Measurements from ENCODE around the gene MIDN. TPM values are rescaled to one million over a fixed set of nuclear protein-coding genes. Genes with fewer than 3 reads are reported as not detected.

MIDN gene
- total RNA-seq, 6 donors from 2014 or later = 33.5 to 176 (median 75.9) TPM

DNA sequence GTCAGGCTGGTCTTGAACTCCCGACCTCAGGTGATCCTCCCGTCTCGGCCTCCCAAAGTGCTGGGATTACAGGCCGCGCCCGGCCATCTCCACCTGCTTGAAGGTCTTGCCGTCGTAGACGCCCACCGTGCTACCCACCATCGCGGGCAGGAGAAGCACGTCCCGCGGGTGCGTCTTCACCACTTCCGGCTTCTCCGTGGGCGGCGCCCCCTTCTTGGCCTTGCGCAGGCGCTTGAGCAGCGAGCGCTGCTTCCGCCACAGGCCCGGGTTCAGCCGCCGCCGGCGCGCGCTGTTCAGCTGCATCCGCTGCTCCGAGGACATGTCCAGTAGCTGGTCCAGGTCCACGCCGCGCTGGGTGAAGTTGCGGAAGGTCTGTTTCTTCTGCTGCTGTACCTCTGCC is 58.9 kb downstream of the MIDN start:
- Histone ChIP-seq H3K4me3 (no peak overlapping the region), H3K36me3 (no peaks in the 10 kb centered on the region), H3K4me1 (no peaks in the 10 kb centered on the region), H3K27me3 (peaks cover 0 to 5% (median 0%) of the 10 kb centered on the region in 4 donors), H3K27ac (no peak overlapping the region), H3K9me3 (no peaks in the 10 kb centered on the region)
- 93 to 96% methylated on average over 23 of the region's 38 CpGs for WGBS, 2 donors
- no peak for ATAC-seq (ENCODE audit: low FRiP score in 2 of 2)
- TF ChIP-seq POLR2AphosphoS5 (IDR thresholded peaks at IDR 0.05) (no peak), POLR2A (IDR thresholded peaks at IDR 0.05) (no peak), EP300 (IDR thresholded peaks at IDR 0.05) (no peak)
- TF ChIP-seq, protein P1, sequence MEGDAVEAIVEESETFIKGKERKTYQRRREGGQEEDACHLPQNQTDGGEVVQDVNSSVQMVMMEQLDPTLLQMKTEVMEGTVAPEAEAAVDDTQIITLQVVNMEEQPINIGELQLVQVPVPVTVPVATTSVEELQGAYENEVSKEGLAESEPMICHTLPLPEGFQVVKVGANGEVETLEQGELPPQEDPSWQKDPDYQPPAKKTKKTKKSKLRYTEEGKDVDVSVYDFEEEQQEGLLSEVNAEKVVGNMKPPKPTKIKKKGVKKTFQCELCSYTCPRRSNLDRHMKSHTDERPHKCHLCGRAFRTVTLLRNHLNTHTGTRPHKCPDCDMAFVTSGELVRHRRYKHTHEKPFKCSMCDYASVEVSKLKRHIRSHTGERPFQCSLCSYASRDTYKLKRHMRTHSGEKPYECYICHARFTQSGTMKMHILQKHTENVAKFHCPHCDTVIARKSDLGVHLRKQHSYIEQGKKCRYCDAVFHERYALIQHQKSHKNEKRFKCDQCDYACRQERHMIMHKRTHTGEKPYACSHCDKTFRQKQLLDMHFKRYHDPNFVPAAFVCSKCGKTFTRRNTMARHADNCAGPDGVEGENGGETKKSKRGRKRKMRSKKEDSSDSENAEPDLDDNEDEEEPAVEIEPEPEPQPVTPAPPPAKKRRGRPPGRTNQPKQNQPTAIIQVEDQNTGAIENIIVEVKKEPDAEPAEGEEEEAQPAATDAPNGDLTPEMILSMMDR (IDR thresholded peaks at IDR 0.05) = no peak
- peak in 1 of 2 donors; percentile 85 for DNase-seq

DNA sequence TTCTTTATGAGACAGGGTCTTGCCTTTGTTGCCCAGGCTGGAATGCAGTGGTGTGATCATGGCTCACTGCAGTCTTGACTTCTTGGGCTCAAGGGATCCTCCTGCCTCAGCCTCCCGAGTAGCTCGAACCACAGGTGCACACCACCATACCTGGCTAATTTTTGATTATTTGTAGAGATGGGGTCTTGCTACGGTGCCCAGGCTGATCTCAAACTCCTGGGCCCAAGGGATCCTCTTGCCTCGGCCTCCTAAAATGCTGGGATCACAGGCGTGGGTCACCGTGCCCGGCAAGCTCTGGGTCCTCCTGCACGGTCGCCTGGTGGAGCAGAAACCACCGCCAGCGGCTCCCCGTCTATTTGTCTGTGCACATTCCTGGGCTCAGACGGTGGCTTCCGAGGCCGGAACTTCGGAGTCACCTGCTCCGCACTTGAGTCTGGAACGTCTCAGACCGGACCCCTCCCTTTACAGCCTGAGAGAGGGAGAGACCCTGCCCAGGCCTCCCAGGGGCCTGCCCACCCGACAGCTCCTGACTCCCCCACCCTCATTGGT is 59.4 kb downstream of the MIDN start:
- Histone ChIP-seq H3K27me3 (peaks cover 0 to 5% (median 0%) of the 10 kb centered on the region in 4 donors), H3K9me3 (no peaks in the 10 kb centered on the region), H3K27ac (no peak overlapping the region), H3K4me1 (no peaks in the 10 kb centered on the region), H3K36me3 (no peaks in the 10 kb centered on the region), H3K4me3 (no peak overlapping the region)
- ATAC-seq (ENCODE audit: low FRiP score in 2 of 2) (no peak), DNase-seq (peak in 1 of 2 donors; percentile 64)
- WGBS, 2 donors = 78 to 80% methylated on average over 3 to 19 of the region's 20 CpGs
- TF ChIP-seq EP300 (IDR thresholded peaks at IDR 0.05) (no peak), POLR2A (IDR thresholded peaks at IDR 0.05) (no peak), POLR2AphosphoS5 (IDR thresholded peaks at IDR 0.05) (no peak)
- TF ChIP-seq, protein P1 (IDR thresholded peaks at IDR 0.05) = no peak

DNA sequence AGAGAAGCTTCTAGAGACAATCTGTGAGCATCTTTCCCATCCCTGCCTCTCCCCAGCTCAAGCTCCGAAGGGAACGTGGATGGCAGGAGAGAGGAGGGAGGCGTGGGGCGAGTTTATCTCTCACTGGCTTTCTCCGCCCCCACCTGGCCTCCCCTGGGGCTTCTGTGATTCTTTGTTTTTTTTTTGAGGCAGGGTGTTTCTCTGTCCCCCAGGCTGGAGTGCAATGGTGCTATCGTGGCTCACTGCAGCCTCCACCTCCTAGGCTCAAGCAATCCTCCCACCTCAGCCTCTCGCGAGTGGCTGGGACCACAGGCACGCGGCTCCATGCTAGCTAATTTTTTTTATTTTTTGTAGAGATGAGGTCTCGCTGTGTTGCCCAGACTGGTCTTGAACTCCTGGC is 60.3 kb downstream of the MIDN start:
- no peak overlapping the region for H3K27ac ChIP-seq
- H3K4me3 ChIP-seq = no peak overlapping the region
- H3K36me3 ChIP-seq = no peaks in the 10 kb centered on the region
- H3K27me3 ChIP-seq = peaks cover 0 to 10% (median 3%) of the 10 kb centered on the region in 4 donors
- peaks cover 0 to 6% (median 0%) of the 10 kb centered on the region in 4 donors for H3K4me1 ChIP-seq
- DNase-seq (no peak), ATAC-seq (ENCODE audit: low FRiP score in 2 of 2) (no peak)
- 64 to 65% methylated on average over 11 of the region's 11 CpGs for WGBS, 2 donors
- TF ChIP-seq, protein P1 (IDR thresholded peaks at IDR 0.05) = no peak
- TF ChIP-seq POLR2AphosphoS5 (IDR thresholded peaks at IDR 0.05) (no peak), EP300 (IDR thresholded peaks at IDR 0.05) (no peak), POLR2A (IDR thresholded peaks at IDR 0.05) (no peak)
- no peaks in the 10 kb centered on the region for H3K9me3 ChIP-seq

Other genes with a start within 250 kb of the MIDN start
- gene GRIN3B, start 248.2 kb upstream of the MIDN start, total RNA-seq = 10 to 100 TPM in 1 of 6 donors, 1 to 10 TPM in 4, under 1 TPM in 1; 0.06 to 18.9 (median 5.6) TPM
- gene TMEM259, start 227.5 kb upstream of the MIDN start, total RNA-seq = 100 to 1,000 TPM; 143 to 643 (median 208) TPM
- not detected for gene RNU6-2, start 227.1 kb upstream of the MIDN start, total RNA-seq
- gene CNN2, start 222.0 kb upstream of the MIDN start, total RNA-seq = 100 to 1,000 TPM in 5 of 6 donors, 10 to 100 TPM in 1; 98.1 to 262 (median 164) TPM
- 100 to 1,000 TPM in 2 of 6 donors, 10 to 100 TPM in 4; 34.1 to 224 (median 58.2) TPM for gene ABCA7, start 208.5 kb upstream of the MIDN start, total RNA-seq
- gene ARHGAP45, start 181.4 kb upstream of the MIDN start, total RNA-seq = 100 to 1,000 TPM in 4 of 6 donors, 10 to 100 TPM in 2; 91.6 to 332 (median 123) TPM
- gene POLR2E, start 153.2 kb upstream of the MIDN start, total RNA-seq = 100 to 1,000 TPM in 4 of 6 donors, 10 to 100 TPM in 2; 50.0 to 176 (median 103) TPM
- gene GPX4, start 144.6 kb upstream of the MIDN start, total RNA-seq = 100 to 1,000 TPM; 370 to 717 (median 484) TPM
- gene SBNO2, start 74.3 kb upstream of the MIDN start, total RNA-seq = 100 to 1,000 TPM in 4 of 6 donors, 10 to 100 TPM in 2; 44.8 to 159 (median 106) TPM
- 100 to 1,000 TPM in 1 of 6 donors, 10 to 100 TPM in 5; 50.2 to 168 (median 63.2) TPM for gene STK11, start 42.8 kb upstream of the MIDN start, total RNA-seq
- gene CBARP, start 10.6 kb upstream of the MIDN start, total RNA-seq = 1 to 10 TPM in 3 of 6 donors, under 1 TPM in 1, not detected in 2; 0.30 to 1.8 (median 1.0) TPM
- 100 to 1,000 TPM in 3 of 6 donors, 10 to 100 TPM in 3; 56.0 to 187 (median 113) TPM for gene ATP5F1D, start 6.8 kb upstream of the MIDN start, total RNA-seq
- 1,000 to 10,000 TPM in 1 of 6 donors, 100 to 1,000 TPM in 5; 326 to 1,348 (median 441) TPM for gene CIRBP, start 20.7 kb downstream of the MIDN start, total RNA-seq
- 10 to 100 TPM; 43.0 to 85.3 (median 59.6) TPM for gene FAM174C, start 26.9 kb downstream of the MIDN start, total RNA-seq
- gene EFNA2, start 37.3 kb downstream of the MIDN start, total RNA-seq = not detected
- 100 to 1,000 TPM in 4 of 6 donors, 10 to 100 TPM in 2; 38.8 to 121 (median 100) TPM for gene NDUFS7, start 135.3 kb downstream of the MIDN start, total RNA-seq
- gene GAMT, start 153.0 kb downstream of the MIDN start, total RNA-seq = 10 to 100 TPM in 2 of 6 donors, 1 to 10 TPM in 4; 4.0 to 12.1 (median 8.1) TPM
- gene DAZAP1, start 159.0 kb downstream of the MIDN start, total RNA-seq = 100 to 1,000 TPM in 1 of 6 donors, 10 to 100 TPM in 5; 38.9 to 107 (median 78.7) TPM
- gene RPS15, start 189.8 kb downstream of the MIDN start, total RNA-seq = 1,000 to 10,000 TPM in 5 of 6 donors, 100 to 1,000 TPM in 1; 825 to 2,012 (median 1,317) TPM
- 1 to 10 TPM in 1 of 6 donors, under 1 TPM in 4, not detected in 1; 0.06 to 1.0 (median 0.11) TPM for gene APC2, start 201.5 kb downstream of the MIDN start, total RNA-seq
- 10 to 100 TPM; 27.2 to 82.8 (median 37.5) TPM for gene C19orf25, start 230.6 kb downstream of the MIDN start, total RNA-seq
- gene PCSK4, start 241.8 kb downstream of the MIDN start, total RNA-seq = 10 to 100 TPM in 2 of 6 donors, 1 to 10 TPM in 4; 2.7 to 47.1 (median 6.8) TPM
- 1 to 10 TPM; 2.0 to 7.8 (median 3.1) TPM for gene REEP6, start 242.6 kb downstream of the MIDN start, total RNA-seq

All from upper lobe of left lung (tissue), 6 donors.